ENCODE results near the gene SLC9A1.

- TF ChIP-seq CTCF (IDR thresholded peaks at IDR 0.05; ENCODE audit: borderline replicate concordance, extremely low read depth, low read length, poor library complexity, severe bottlenecking): no peak
- no peak for TF ChIP-seq EZH2 (IDR thresholded peaks at IDR 0.05; ENCODE audit: borderline replicate concordance, low read depth, low read length, severe bottlenecking)
Measured at GRCh38 chr1:27133158-27133557, 21.8 kb downstream of the SLC9A1 start.

Data from DND-41 (cell line).